Measurements from ENCODE around the gene MYO19. TPM values are rescaled to one million over a fixed set of nuclear protein-coding genes. Genes with fewer than 3 reads are reported as not detected.

Gene MYO19
- total RNA-seq, result 10 to 100 TPM; 37.4 to 78.1 TPM

DNA sequence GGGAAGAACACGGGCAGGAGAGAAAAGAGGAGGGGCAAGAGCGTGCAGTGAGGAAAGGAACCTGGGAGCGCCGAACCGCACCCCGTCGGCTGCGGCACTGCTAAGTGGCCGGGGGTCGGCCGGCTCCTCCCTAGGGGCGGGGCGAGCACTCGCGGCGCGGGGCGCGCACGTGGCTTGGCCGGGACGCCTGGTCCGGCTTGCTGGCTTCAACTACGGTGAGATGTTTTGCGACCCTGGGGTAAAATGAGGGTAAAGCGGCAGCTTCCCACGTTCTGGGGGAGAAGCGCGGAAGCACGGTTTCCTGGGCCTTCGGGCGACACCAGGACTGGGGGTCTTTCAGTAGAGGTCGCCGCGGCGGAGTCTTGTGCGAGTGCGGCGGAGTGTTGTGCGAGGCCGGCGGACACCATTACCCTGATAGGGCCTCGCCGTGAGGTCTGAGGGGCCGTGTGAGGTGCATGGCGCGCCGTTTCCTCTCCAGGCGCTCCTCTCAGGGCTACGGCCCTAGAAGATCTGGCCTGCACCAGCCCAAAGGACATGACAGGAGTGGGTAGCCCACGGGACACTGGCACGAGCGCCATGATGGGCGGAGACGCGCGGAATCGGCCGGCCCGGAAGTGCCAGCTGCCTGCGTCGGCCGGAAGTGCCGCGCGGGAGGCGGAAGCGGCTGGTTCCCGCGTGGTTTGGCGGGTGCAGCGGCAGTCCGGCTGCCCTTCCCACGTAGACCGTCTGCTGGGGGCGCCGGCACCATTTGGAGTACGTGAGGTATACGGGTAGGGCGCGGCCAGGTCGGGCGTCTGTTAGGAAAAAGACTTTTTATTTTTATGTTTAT is at the start of gene MYO19, which contains the start of gene PIGW:
Gene MYO19, minus strand, starts transcription at position 29 of the 829 bp plus-strand sequence. CDS start 2,330 bp downstream, outside the sequence.
Gene PIGW, plus strand, starts transcription at position 148 of the 829 bp plus-strand sequence. CDS start 2,115 bp downstream, outside the sequence.
- Histone ChIP-seq H3K4me1 (peaks cover 10% of the 10 kb centered on the region), H3K27me3 (no peaks in the 10 kb centered on the region), H3K9me3 (no peaks in the 10 kb centered on the region), H3K4me3 (peak within 1 kb of the TSS; percentile 65 to 76), H3K27ac (peak within 1 kb of the TSS; percentile 89 to 98 (median 94)), H3K36me3 (replicated peaks in 1 of 2; ENCODE audit: insufficient read depth in 1 of 2, low read depth in 2 of 2) (no peaks in the 10 kb centered on the region)
- ATAC-seq (peak; percentile 88), DNase-seq (peak; percentile 86 to 90 (median 88))
- intact Hi-C loops (cut with DNase I), result no loop called here
- peak in 2 of 7 experiments; percentile 15 to 23 for TF ChIP-seq CTCF (IDR thresholded peaks at IDR 0.05)
- TF ChIP-seq POLR2A (IDR thresholded peaks at IDR 0.05), result peak; percentile 75 to 93 (median 91)
- 0 to 1% methylated on average over 14 to 83 of the region's 83 CpGs for WGBS, 2 donors

DNA sequence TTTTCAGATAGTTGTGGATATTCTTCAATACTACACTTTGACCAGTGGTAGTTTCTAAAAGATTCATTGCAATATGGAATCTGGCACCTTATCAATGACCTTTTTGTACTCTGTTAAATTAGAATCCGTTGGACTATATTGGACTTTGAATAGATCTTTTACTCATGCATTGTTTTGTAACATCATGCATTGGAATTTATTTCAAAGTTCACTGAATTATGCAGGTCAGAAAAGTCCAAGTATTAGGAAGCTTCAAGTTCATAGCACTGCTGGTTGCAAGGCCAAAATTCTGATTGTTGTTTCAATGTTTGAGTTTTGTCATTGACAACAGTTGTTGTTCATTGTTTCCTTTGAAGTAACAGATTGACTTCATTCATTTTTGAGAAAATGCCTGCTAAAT is 49.1 kb upstream of the MYO19 start:
- Histone ChIP-seq H3K4me3 (no peak overlapping the region), H3K4me1 (no peaks in the 10 kb centered on the region), H3K27me3 (no peaks in the 10 kb centered on the region), H3K36me3 (replicated peaks in 1 of 2; ENCODE audit: insufficient read depth in 1 of 2, low read depth in 2 of 2) (peaks cover 4 to 41% of the 10 kb centered on the region in 2 donors), H3K9me3 (no peaks in the 10 kb centered on the region), H3K27ac (no peak overlapping the region)
- intact Hi-C loops (cut with DNase I), result no loop called here
- WGBS, 2 donors, result 25 to 31% methylated on average over 1 of the region's 1 CpG
- DNase-seq (no peak), ATAC-seq (no peak)
- TF ChIP-seq POLR2A (IDR thresholded peaks at IDR 0.05) (no peak), CTCF (IDR thresholded peaks at IDR 0.05) (no peak)

GRCh38 chr17:36578671-36579070 is 44.0 kb upstream of the MYO19 start:
- no peak overlapping the region for H3K4me3 ChIP-seq
- 87 to 91% methylated on average over 2 of the region's 2 CpGs for WGBS, 2 donors
- intact Hi-C loops (cut with DNase I), result no loop called here
- TF ChIP-seq CTCF (IDR thresholded peaks at IDR 0.05), result no peak
- no peak for TF ChIP-seq POLR2A (IDR thresholded peaks at IDR 0.05)
- H3K36me3 ChIP-seq (replicated peaks in 1 of 2; ENCODE audit: insufficient read depth in 1 of 2, low read depth in 2 of 2), result peaks cover 4 to 22% of the 10 kb centered on the region in 2 donors
- no peaks in the 10 kb centered on the region for H3K27me3 ChIP-seq
- ATAC-seq (no peak), DNase-seq (no peak)
- no peaks in the 10 kb centered on the region for H3K4me1 ChIP-seq
- H3K27ac ChIP-seq, result no peak overlapping the region
- no peaks in the 10 kb centered on the region for H3K9me3 ChIP-seq

DNA sequence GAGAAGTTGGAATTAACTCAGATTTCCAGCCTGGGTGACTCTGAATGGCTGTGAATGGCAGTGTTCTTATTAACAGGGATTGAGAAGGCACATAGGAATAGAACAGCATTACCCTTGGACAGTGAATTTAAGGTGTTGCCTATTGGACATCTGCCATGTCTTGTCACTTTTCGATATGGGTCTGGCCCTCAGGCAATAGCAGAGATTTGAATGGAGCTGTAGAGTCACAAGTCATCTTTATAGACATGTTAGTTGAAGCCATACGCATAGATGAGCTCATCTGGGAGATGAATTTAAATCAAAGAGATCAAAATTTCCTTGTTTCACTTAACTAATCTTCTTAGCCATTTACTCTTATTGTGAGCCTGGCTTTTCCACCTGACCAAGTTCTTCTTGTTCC is 42.1 kb upstream of the MYO19 start:
- Histone ChIP-seq H3K36me3 (replicated peaks in 1 of 2; ENCODE audit: insufficient read depth in 1 of 2, low read depth in 2 of 2) (peaks cover 2 to 18% of the 10 kb centered on the region in 2 donors), H3K27me3 (no peaks in the 10 kb centered on the region), H3K27ac (no peak overlapping the region), H3K9me3 (no peaks in the 10 kb centered on the region), H3K4me3 (no peak overlapping the region), H3K4me1 (no peaks in the 10 kb centered on the region)
- intact Hi-C loops (cut with DNase I), result no loop called here
- no peak for DNase-seq
- 69 to 78% methylated on average over 2 of the region's 2 CpGs for WGBS, 2 donors
- TF ChIP-seq CTCF (IDR thresholded peaks at IDR 0.05) (no peak), POLR2A (IDR thresholded peaks at IDR 0.05) (no peak)
- ATAC-seq, result no peak
